SU-DHL-6 (cell line): ENCODE results near the gene CFAP68.

ENCODE experiments used
- H2AFZ ChIP-seq: fragments of 200-600 bp; sonication (generic); 2 replicates; pipeline ENCODE4 v1.6.1; 2014; ENCODE audit warnings: low read depth, mild to moderate bottlenecking, moderate library complexity, mixed read lengths, antibody characterized with exemption, low read length; ENCODE audit not compliant: severe bottlenecking
- H3F3A ChIP-seq: fragments of 200-600 bp; shearing (Covaris generic); 2 replicates; pipeline ENCODE4 v1.6.0; 2016; ENCODE audit warnings: antibody characterized with exemption, mild to moderate bottlenecking; ENCODE audit not compliant: insufficient read depth
- H3K27ac ChIP-seq: fragments of 200-600 bp; sonication (generic); 2 replicates; pipeline ENCODE4 v1.5.1; 2016; ENCODE audit warnings: low read depth, mild to moderate bottlenecking, low read length, moderate library complexity, mixed read lengths
- H3K27me3 ChIP-seq: fragments of 200-600 bp; sonication (generic), shearing (Covaris generic); 2 replicates; pipeline ENCODE4 v1.6.0; 2014; ENCODE audit warnings: mild to moderate bottlenecking, low read length
- H3K36me3 ChIP-seq: fragments of 200-600 bp; sonication (generic); 2 replicates; pipeline ENCODE4 v1.6.1; 2014; ENCODE audit warnings: mild to moderate bottlenecking, low read length, mixed read lengths
- H3K4me2 ChIP-seq: fragments of 300-600, 200-600 bp; shearing (Covaris generic), sonication (generic); 2 replicates; pipeline ENCODE4 v1.6.0; 2014; ENCODE audit warnings: low read length, low read depth, mild to moderate bottlenecking; ENCODE audit not compliant: poor library complexity, severe bottlenecking
- H3K4me3 ChIP-seq: fragments of 200-600 bp; sonication (generic); 2 replicates; pipeline ENCODE4 v1.5.1; 2014; ENCODE audit warnings: antibody characterized with exemption, low read length, mild to moderate bottlenecking, mixed read lengths; ENCODE audit not compliant: insufficient read depth, poor library complexity, severe bottlenecking
- H3K79me2 ChIP-seq: fragments of 200-600 bp; sonication (generic); 2 replicates; pipeline ENCODE4 v1.6.1; 2014; ENCODE audit warnings: mild to moderate bottlenecking, low read length, moderate library complexity; ENCODE audit not compliant: insufficient read depth
- H3K9ac ChIP-seq: fragments of 200-600 bp; sonication (generic); 2 replicates; pipeline ENCODE4 v1.7.0; 2014; ENCODE audit warnings: mild to moderate bottlenecking, low read length
- H3K9me2 ChIP-seq: fragments of 200-600 bp; sonication (generic); replicated peaks from 2 replicates; pipeline ENCODE4 v1.6.1; 2014; ENCODE audit warnings: low read length; ENCODE audit not compliant: insufficient read depth
- H3K9me3 ChIP-seq: fragments of 200-600 bp; sonication (generic); 2 replicates; pipeline ENCODE4 v1.6.1; 2014; ENCODE audit warnings: low read length, mixed read lengths; ENCODE audit not compliant: insufficient read depth
- H4K20me1 ChIP-seq: fragments of 200-600 bp; sonication (generic); 2 replicates; pipeline ENCODE4 v1.6.1; 2014; ENCODE audit warnings: low read depth, mild to moderate bottlenecking, antibody characterized with exemption, low read length, moderate library complexity, mixed read lengths
- CTCF ChIP-seq: fragments of 200-600 bp; sonication (generic); IDR thresholded peaks from one replicate; pipeline ENCODE4 v1.5.1; 2017; ENCODE audit warnings: antibody characterized with exemption, mild to moderate bottlenecking, low read length, moderate library complexity; ENCODE audit not compliant: insufficient read depth, poor library complexity, severe bottlenecking
- EZH2phosphoT487 ChIP-seq: fragments of 200-600 bp; sonication (generic), shearing (Covaris generic); conservative IDR thresholded peaks from 2 replicates; pipeline ENCODE4 v1.6.1; 2018; ENCODE audit warnings: mild to moderate bottlenecking, antibody characterized with exemption, low read length, moderate library complexity, mixed read lengths

The CFAP68 gene

GRCh38 chr11:111851067-111851466 lies 28.3 kb upstream of the CFAP68 start:
- Histone ChIP-seq H3K27me3 (no peaks in the 10 kb centered on the region), H3K4me2 (no peak overlapping the region), H3K9ac (no peak overlapping the region), H3K79me2 (no peaks in the 10 kb centered on the region), H3K9me3 (no peaks in the 10 kb centered on the region), H3K36me3 (peaks cover 15% of the 10 kb centered on the region; the same call in 1 of the 2 replicates), H4K20me1 (no peaks in the 10 kb centered on the region), H3F3A (peaks cover 5% of the 10 kb centered on the region; the same call in 1 of the 2 replicates), H2AFZ (no peak overlapping the region), H3K27ac (no peak overlapping the region), H3K4me3 (no peak overlapping the region), H3K9me2 (no peaks in the 10 kb centered on the region)
- no peak for TF ChIP-seq EZH2phosphoT487
- TF ChIP-seq CTCF: no peak

DNA sequence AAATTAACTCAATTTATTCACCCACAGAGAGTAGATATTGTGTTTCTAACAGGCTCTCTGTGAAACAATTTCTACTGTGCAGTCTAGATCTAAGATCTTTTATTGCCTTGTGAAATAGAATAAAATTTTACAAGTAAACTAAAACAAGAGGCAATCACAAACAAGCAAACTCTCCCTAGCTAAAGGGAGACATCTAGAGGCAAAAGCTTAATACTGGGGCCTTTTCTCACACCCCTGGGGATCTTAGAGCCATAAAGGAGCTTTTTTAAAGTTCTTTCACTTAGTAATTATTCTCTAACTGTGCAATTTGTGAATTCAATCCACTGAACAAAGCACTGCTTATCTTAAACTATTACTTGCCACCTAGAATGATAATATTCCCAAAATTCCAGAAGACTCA lies 27.7 kb upstream of the CFAP68 start:
- Histone ChIP-seq H3K9ac (no peak overlapping the region), H3K9me2 (no peaks in the 10 kb centered on the region), H3K4me3 (no peak overlapping the region), H3F3A (peaks cover 5% of the 10 kb centered on the region; the same call in 1 of the 2 replicates), H3K27ac (no peak overlapping the region), H4K20me1 (no peaks in the 10 kb centered on the region), H3K27me3 (no peaks in the 10 kb centered on the region), H3K79me2 (no peaks in the 10 kb centered on the region), H3K9me3 (no peaks in the 10 kb centered on the region), H3K4me2 (no peak overlapping the region), H3K36me3 (peaks cover 15% of the 10 kb centered on the region; the same call in 1 of the 2 replicates), H2AFZ (no peak overlapping the region)
- TF ChIP-seq CTCF: no peak
- TF ChIP-seq EZH2phosphoT487: no peak

DNA sequence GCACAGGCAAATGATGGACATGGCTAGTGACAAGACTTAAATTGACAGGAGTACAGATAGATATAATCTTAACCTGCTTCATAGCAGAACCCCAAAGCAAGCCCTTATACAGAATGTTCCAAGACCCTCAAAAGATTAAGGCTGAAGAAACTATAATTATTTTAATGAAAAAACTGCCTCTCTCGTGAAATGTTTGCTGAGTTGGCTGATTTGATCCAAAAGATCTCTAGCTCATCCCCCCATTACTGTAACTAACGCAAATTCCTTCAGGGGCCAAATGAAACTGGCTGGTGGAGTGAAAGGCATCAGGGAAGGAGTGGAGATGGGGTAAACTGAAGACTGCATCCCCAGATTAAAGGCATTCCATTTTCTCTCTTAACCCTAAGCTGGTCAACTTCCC lies 27.2 kb upstream of the CFAP68 start:
- Histone ChIP-seq H3K9me3 (no peaks in the 10 kb centered on the region), H3K4me3 (no peak overlapping the region), H3K27ac (no peak overlapping the region), H3K79me2 (no peaks in the 10 kb centered on the region), H3K36me3 (peaks cover 15% of the 10 kb centered on the region; the same call in 1 of the 2 replicates), H3K4me2 (no peak overlapping the region), H3K27me3 (no peaks in the 10 kb centered on the region), H2AFZ (no peak overlapping the region), H4K20me1 (no peaks in the 10 kb centered on the region), H3K9ac (no peak overlapping the region), H3F3A (peaks cover 5% of the 10 kb centered on the region; the same call in 1 of the 2 replicates), H3K9me2 (no peaks in the 10 kb centered on the region)
- no peak for TF ChIP-seq CTCF
